SU-DHL-6 (cell line): Measurements from ENCODE around the gene PRKCE.

Experiments used
- H2AFZ ChIP-seq: fragments of 200-600 bp; sonication (generic); 2 replicates; pipeline ENCODE4 v1.6.1; 2014; ENCODE audit warnings: low read depth, mild to moderate bottlenecking, moderate library complexity, mixed read lengths, antibody characterized with exemption, low read length; ENCODE audit not compliant: severe bottlenecking
- H3F3A ChIP-seq: fragments of 200-600 bp; shearing (Covaris generic); 2 replicates; pipeline ENCODE4 v1.6.0; 2016; ENCODE audit warnings: antibody characterized with exemption, mild to moderate bottlenecking; ENCODE audit not compliant: insufficient read depth
- H3K27ac ChIP-seq: fragments of 200-600 bp; sonication (generic); 2 replicates; pipeline ENCODE4 v1.5.1; 2016; ENCODE audit warnings: low read depth, mild to moderate bottlenecking, low read length, moderate library complexity, mixed read lengths
- H3K27me3 ChIP-seq: fragments of 200-600 bp; sonication (generic), shearing (Covaris generic); 2 replicates; pipeline ENCODE4 v1.6.0; 2014; ENCODE audit warnings: mild to moderate bottlenecking, low read length
- H3K36me3 ChIP-seq: fragments of 200-600 bp; sonication (generic); 2 replicates; pipeline ENCODE4 v1.6.1; 2014; ENCODE audit warnings: mild to moderate bottlenecking, low read length, mixed read lengths
- H3K4me2 ChIP-seq: fragments of 300-600, 200-600 bp; shearing (Covaris generic), sonication (generic); 2 replicates; pipeline ENCODE4 v1.6.0; 2014; ENCODE audit warnings: low read length, low read depth, mild to moderate bottlenecking; ENCODE audit not compliant: poor library complexity, severe bottlenecking
- H3K4me3 ChIP-seq: fragments of 200-600 bp; sonication (generic); 2 replicates; pipeline ENCODE4 v1.5.1; 2014; ENCODE audit warnings: antibody characterized with exemption, low read length, mild to moderate bottlenecking, mixed read lengths; ENCODE audit not compliant: insufficient read depth, poor library complexity, severe bottlenecking
- H3K79me2 ChIP-seq: fragments of 200-600 bp; sonication (generic); 2 replicates; pipeline ENCODE4 v1.6.1; 2014; ENCODE audit warnings: mild to moderate bottlenecking, low read length, moderate library complexity; ENCODE audit not compliant: insufficient read depth
- H3K9ac ChIP-seq: fragments of 200-600 bp; sonication (generic); 2 replicates; pipeline ENCODE4 v1.7.0; 2014; ENCODE audit warnings: mild to moderate bottlenecking, low read length
- H3K9me2 ChIP-seq: fragments of 200-600 bp; sonication (generic); replicated peaks from 2 replicates; pipeline ENCODE4 v1.6.1; 2014; ENCODE audit warnings: low read length; ENCODE audit not compliant: insufficient read depth
- H3K9me3 ChIP-seq: fragments of 200-600 bp; sonication (generic); 2 replicates; pipeline ENCODE4 v1.6.1; 2014; ENCODE audit warnings: low read length, mixed read lengths; ENCODE audit not compliant: insufficient read depth
- H4K20me1 ChIP-seq: fragments of 200-600 bp; sonication (generic); 2 replicates; pipeline ENCODE4 v1.6.1; 2014; ENCODE audit warnings: low read depth, mild to moderate bottlenecking, antibody characterized with exemption, low read length, moderate library complexity, mixed read lengths
- CTCF ChIP-seq: fragments of 200-600 bp; sonication (generic); IDR thresholded peaks from one replicate; pipeline ENCODE4 v1.5.1; 2017; ENCODE audit warnings: antibody characterized with exemption, mild to moderate bottlenecking, low read length, moderate library complexity; ENCODE audit not compliant: insufficient read depth, poor library complexity, severe bottlenecking
- EZH2phosphoT487 ChIP-seq: fragments of 200-600 bp; sonication (generic), shearing (Covaris generic); conservative IDR thresholded peaks from 2 replicates; pipeline ENCODE4 v1.6.1; 2018; ENCODE audit warnings: mild to moderate bottlenecking, antibody characterized with exemption, low read length, moderate library complexity, mixed read lengths

The PRKCE gene

GRCh38 chr2:45975752-45976517 lies 324.5 kb downstream of the PRKCE start:
- no peaks in the 10 kb centered on the region for H3K27me3 ChIP-seq
- H3K36me3 ChIP-seq = no peaks in the 10 kb centered on the region
- H3F3A ChIP-seq = no peaks in the 10 kb centered on the region
- H3K9me2 ChIP-seq = no peaks in the 10 kb centered on the region
- H3K9ac ChIP-seq = no peak overlapping the region
- no peaks in the 10 kb centered on the region for H3K79me2 ChIP-seq
- no peaks in the 10 kb centered on the region for H3K9me3 ChIP-seq
- H3K27ac ChIP-seq = no peak overlapping the region
- H3K4me2 ChIP-seq = no peak overlapping the region
- no peak overlapping the region for H2AFZ ChIP-seq
- TF ChIP-seq CTCF (no peak), EZH2phosphoT487 (no peak)
- no peak overlapping the region for H3K4me3 ChIP-seq
- H4K20me1 ChIP-seq = no peaks in the 10 kb centered on the region

- TF ChIP-seq CTCF = no peak
- no peak for TF ChIP-seq EZH2phosphoT487
- Histone ChIP-seq H3F3A (no peaks in the 10 kb centered on the region), H3K4me2 (no peak overlapping the region), H4K20me1 (no peaks in the 10 kb centered on the region), H3K27me3 (no peaks in the 10 kb centered on the region), H3K36me3 (no peaks in the 10 kb centered on the region), H3K27ac (no peak overlapping the region), H3K9me3 (no peaks in the 10 kb centered on the region), H3K4me3 (no peak overlapping the region), H3K9ac (no peak overlapping the region), H2AFZ (no peak overlapping the region), H3K9me2 (no peaks in the 10 kb centered on the region), H3K79me2 (no peaks in the 10 kb centered on the region)
Measured at GRCh38 chr2:45978302-45978859, 326.9 kb downstream of the PRKCE start.

- no peaks in the 10 kb centered on the region for H3K27me3 ChIP-seq
- H3K4me3 ChIP-seq = no peak overlapping the region
- H3K9me3 ChIP-seq = no peaks in the 10 kb centered on the region
- no peaks in the 10 kb centered on the region for H4K20me1 ChIP-seq
- TF ChIP-seq CTCF (no peak), EZH2phosphoT487 (no peak)
- no peak overlapping the region for H3K27ac ChIP-seq
- no peak overlapping the region for H3K4me2 ChIP-seq
- no peaks in the 10 kb centered on the region for H3K36me3 ChIP-seq
- H3K9ac ChIP-seq = no peak overlapping the region
- no peaks in the 10 kb centered on the region for H3K79me2 ChIP-seq
- H2AFZ ChIP-seq = no peak overlapping the region
- H3K9me2 ChIP-seq = no peaks in the 10 kb centered on the region
- H3F3A ChIP-seq = no peaks in the 10 kb centered on the region
Measured at GRCh38 chr2:45979065-45979464, 327.6 kb downstream of the PRKCE start.
